ENCODE measurements around the gene F2RL1. TPM values are rescaled to one million over a fixed set of nuclear protein-coding genes. Genes with fewer than 3 reads are reported as not detected.

Gene F2RL1, protein sequence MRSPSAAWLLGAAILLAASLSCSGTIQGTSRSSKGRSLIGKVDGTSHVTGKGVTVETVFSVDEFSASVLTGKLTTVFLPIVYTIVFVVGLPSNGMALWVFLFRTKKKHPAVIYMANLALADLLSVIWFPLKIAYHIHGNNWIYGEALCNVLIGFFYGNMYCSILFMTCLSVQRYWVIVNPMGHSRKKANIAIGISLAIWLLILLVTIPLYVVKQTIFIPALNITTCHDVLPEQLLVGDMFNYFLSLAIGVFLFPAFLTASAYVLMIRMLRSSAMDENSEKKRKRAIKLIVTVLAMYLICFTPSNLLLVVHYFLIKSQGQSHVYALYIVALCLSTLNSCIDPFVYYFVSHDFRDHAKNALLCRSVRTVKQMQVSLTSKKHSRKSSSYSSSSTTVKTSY
- total RNA-seq = 3.0 TPM

DNA sequence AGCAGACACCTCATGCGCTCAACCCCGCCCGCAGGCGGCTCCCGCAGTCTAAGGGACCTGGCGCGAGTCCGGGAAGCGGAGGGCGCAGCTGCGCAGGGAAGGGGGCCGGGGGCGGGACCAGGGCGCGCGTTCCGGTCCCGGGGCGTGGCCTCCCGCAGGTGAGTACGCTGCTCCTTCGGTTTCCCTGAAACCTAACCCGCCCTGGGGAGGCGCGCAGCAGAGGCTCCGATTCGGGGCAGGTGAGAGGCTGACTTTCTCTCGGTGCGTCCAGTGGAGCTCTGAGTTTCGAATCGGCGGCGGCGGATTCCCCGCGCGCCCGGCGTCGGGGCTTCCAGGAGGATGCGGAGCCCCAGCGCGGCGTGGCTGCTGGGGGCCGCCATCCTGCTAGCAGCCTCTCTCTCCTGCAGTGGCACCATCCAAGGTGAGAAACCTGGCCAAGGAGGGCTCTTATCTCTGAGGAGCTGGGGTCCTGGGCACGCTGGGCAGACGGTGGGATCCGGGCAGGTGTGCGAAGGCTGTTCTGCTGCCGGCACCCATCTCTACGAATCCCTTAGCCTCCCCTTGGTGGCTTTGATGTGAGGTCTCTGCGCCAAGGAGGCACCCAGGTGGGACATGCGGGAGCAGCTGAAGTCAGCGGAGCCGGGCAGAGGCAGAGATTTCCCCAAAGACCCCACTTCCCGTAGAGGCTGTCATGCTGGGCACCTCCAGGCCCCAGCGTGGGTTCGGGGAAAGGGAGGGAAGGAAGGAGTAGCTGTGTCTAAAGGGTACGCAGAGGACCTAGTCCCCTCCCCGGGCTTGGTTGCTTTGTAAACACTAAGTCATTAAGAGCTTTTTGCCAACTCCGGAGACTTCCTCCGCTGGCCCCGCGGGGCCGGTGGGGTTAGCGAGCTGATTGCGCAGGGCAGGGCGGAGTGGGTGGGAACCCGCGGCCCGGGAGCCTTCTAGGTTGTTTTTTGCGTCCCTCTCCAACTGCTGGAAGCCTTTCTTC is at the start of gene F2RL1:
Gene F2RL1 (plus strand): TSS at position 187 of the 988 bp plus-strand sequence. CDS start 153 bp downstream, at position 340.

DNA sequence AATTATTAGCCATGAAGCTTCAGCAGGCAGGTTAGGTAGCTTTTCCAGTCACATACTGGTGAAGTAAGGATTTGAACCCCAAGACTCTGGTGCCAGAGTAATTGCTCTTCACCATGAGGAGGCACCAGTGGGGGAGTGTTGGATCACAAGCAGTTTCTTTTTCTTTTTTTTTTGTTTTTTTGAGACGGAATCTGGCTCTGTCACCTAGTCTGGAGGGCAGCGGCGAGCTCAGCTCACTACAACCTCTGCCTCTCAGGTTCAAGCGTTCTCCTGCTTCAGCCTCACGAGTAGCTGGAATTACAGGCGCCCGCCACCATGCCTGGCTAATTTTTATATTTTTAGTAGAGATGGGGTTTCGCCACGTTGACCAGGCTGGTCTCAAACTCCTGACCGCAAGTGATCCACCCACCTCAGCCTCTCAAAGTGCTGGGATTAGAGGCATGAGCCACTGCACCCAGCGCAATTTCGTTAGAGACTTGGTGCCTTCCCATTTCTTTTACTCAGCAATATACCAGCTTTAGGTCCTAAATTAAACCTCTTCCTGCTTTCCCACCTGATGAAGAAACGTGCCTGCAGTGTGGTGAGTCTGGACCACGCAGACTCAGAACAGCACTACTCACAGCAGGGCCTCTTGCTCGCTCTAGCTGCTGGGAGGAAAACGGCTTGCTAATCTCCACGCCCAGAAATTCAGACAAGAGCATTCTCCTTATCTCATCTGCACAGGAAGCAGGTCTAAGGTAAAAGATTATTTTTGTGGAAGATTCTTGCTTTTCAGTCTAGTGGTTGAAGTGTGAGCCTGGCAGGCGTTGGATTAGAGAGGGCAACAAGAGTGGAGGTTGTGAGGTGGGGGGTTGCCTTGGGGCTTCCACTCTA is 30.8 kb downstream of the F2RL1 start, which contains the start of gene S100Z:
Gene S100Z (plus strand): TSS at position 596 of the 873 bp plus-strand sequence. CDS start 25,346 bp downstream, outside the sequence.

Small RNAs within 50 kb of the gene (small RNA-seq; reads per million reads assigned to genes)
- not detected for gene RN7SL208P

Other genes starting within 250 kb of the F2RL1 start
- 1.2 TPM for gene F2RL2, start 195.6 kb upstream of the F2RL1 start, total RNA-seq
- 28.6 TPM for gene F2R, start 102.9 kb upstream of the F2RL1 start, total RNA-seq
- not detected for gene S100Z, start 31.0 kb downstream of the F2RL1 start, total RNA-seq
- gene CRHBP, start 134.0 kb downstream of the F2RL1 start, total RNA-seq = 17.8 TPM
- 38.5 TPM for gene AGGF1, start 211.4 kb downstream of the F2RL1 start, total RNA-seq

All from diencephalon (tissue), 1 donor.